ENCODE results near the gene NIT1. TPM values are rescaled to one million over a fixed set of nuclear protein-coding genes. Genes with fewer than 3 reads are reported as not detected.

Gene NIT1
- total and polyA plus RNA-seq, 2 of the 13 experiments (the other 11 are each of a cell fraction or from before 2014, with no cell fraction given) = 22.7 to 31.0 TPM

GRCh38 chr1:161153682-161154337 is 35.9 kb downstream of the NIT1 start, which contains the start of gene UFC1 (continued):
- peak; percentile 66; the same call in 1 of the 2 replicates for TF ChIP-seq ZNF639 (CRISPR knock-in tag; conservative IDR thresholded peaks at IDR 0.05)
- TF ChIP-seq TARDBP (CRISPR knock-in tag; IDR thresholded peaks at IDR 0.05) = peak; percentile 87
- no peak for TF ChIP-seq ZBTB49 (CRISPR knock-in tag; IDR thresholded peaks at IDR 0.05; ENCODE audit: borderline replicate concordance)
- no peak for TF ChIP-seq ZFP36 (IDR thresholded peaks at IDR 0.05; ENCODE audit: borderline replicate concordance, low read depth, low read length, partially characterized antibody)
- TF ChIP-seq THAP8 (CRISPR knock-in tag; IDR thresholded peaks at IDR 0.05; ENCODE audit: borderline replicate concordance) = no peak
- 0 out of 2 replicates have a peak, but pooled peaks have one; percentile 29 for TF ChIP-seq HNF1A (IDR thresholded peaks at IDR 0.05; ENCODE audit: low read depth)
- no peak for TF ChIP-seq HNF1A (CRISPR knock-in tag; IDR thresholded peaks at IDR 0.05; ENCODE audit: borderline replicate concordance)
- TF ChIP-seq, protein P1, sequence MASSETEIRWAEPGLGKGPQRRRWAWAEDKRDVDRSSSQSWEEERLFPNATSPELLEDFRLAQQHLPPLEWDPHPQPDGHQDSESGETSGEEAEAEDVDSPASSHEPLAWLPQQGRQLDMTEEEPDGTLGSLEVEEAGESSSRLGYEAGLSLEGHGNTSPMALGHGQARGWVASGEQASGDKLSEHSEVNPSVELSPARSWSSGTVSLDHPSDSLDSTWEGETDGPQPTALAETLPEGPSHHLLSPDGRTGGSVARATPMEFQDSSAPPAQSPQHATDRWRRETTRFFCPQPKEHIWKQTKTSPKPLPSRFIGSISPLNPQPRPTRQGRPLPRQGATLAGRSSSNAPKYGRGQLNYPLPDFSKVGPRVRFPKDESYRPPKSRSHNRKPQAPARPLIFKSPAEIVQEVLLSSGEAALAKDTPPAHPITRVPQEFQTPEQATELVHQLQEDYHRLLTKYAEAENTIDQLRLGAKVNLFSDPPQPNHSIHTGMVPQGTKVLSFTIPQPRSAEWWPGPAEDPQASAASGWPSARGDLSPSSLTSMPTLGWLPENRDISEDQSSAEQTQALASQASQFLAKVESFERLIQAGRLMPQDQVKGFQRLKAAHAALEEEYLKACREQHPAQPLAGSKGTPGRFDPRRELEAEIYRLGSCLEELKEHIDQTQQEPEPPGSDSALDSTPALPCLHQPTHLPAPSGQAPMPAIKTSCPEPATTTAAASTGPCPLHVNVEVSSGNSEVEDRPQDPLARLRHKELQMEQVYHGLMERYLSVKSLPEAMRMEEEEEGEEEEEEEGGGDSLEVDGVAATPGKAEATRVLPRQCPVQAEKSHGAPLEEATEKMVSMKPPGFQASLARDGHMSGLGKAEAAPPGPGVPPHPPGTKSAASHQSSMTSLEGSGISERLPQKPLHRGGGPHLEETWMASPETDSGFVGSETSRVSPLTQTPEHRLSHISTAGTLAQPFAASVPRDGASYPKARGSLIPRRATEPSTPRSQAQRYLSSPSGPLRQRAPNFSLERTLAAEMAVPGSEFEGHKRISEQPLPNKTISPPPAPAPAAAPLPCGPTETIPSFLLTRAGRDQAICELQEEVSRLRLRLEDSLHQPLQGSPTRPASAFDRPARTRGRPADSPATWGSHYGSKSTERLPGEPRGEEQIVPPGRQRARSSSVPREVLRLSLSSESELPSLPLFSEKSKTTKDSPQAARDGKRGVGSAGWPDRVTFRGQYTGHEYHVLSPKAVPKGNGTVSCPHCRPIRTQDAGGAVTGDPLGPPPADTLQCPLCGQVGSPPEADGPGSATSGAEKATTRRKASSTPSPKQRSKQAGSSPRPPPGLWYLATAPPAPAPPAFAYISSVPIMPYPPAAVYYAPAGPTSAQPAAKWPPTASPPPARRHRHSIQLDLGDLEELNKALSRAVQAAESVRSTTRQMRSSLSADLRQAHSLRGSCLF (CRISPR knock-in tag; IDR thresholded peaks at IDR 0.05; ENCODE audit: borderline replicate concordance) = no peak
- TF ChIP-seq U2AF1 (optimal IDR thresholded peaks at IDR 0.05; ENCODE audit: low read depth, low read length) = no peak
- no peak for TF ChIP-seq ZNF562 (CRISPR knock-in tag; IDR thresholded peaks at IDR 0.05; ENCODE audit: borderline replicate concordance)
- TF ChIP-seq, protein P2, sequence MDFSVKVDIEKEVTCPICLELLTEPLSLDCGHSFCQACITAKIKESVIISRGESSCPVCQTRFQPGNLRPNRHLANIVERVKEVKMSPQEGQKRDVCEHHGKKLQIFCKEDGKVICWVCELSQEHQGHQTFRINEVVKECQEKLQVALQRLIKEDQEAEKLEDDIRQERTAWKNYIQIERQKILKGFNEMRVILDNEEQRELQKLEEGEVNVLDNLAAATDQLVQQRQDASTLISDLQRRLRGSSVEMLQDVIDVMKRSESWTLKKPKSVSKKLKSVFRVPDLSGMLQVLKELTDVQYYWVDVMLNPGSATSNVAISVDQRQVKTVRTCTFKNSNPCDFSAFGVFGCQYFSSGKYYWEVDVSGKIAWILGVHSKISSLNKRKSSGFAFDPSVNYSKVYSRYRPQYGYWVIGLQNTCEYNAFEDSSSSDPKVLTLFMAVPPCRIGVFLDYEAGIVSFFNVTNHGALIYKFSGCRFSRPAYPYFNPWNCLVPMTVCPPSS (IDR thresholded peaks at IDR 0.05) = no peak
- no peak for TF ChIP-seq SRSF1 (optimal IDR thresholded peaks at IDR 0.05; ENCODE audit: low read depth, low read length)
- peak; percentile 41; the same call in 1 of the 2 replicates for TF ChIP-seq ZNF615 (CRISPR knock-in tag; IDR thresholded peaks at IDR 0.05; ENCODE audit: borderline replicate concordance)
